IPS-NIHi7 (cell line): ENCODE measurements around the gene MCUB.
"Not testable (repeated sequence)": the region's sequence is repeated elsewhere in the genome, so short reads cannot be mapped to it uniquely, and the experiment has no call there.

Experiments used
- DNase-seq: peaks from one replicate; pipeline ENCODE4 v3.0.0; 2012; ENCODE audit warnings: mixed read lengths; ENCODE audit errors: extremely low spot score

Gene MCUB

DNA sequence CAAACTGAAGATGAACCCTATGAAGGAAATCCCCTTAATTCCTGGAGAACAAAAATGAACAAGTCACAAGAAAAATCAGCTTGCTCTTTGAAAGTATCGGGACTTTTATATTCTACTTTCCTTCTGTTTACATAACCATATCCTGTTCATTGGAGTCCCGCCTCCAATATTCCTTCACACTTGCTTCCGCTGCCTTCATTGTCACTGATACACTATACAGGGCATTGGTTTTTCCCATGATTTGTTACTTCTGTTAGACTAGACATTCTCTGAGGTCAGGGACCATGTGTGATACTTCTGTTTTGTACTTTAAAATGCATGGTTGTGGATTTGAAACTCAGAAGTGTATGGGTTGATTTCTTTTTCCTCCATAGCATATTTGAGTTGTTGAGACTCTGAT is 18.8 kb downstream of the MCUB start:
- no peak for DNase-seq

DNA sequence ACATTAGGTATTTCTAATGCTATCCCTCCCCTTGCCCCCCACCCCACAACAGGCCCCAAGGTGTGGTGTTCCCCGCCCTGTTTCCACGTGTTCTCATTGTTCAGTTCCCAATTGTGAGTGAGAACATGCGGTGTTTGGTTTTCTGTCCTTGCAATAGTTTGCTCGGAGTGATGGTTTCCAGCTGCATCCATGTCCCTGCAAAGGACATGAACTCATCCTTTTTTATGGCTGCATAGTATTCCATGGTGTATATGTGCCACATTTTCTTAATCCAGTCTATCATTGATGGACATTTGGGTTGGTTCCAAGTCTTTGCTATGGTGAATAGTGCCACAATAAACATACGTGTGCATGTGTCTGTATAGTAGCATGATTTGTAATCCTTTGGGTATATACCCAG is 20.0 kb downstream of the MCUB start:
- DNase-seq: not testable (repeated sequence)

DNA sequence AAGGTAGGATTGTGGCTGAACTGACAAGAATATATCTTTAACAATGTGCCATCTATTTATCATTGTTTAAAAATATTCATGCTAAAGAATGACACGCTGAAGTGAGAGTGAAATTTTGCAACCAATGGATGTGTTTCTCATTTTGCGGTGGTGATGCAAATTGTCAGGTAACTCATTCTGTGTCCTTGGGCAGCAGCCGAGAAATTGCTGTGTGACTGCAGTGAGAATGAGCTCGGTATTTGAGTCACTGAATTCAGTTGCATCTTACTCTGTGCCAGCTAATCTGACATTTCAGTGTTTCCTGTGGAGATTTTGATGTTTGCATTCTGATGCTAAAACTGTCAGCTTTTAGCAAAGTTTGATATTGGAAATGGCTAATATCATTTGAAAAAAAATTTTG is 28.1 kb downstream of the MCUB start:
- DNase-seq: no peak

DNA sequence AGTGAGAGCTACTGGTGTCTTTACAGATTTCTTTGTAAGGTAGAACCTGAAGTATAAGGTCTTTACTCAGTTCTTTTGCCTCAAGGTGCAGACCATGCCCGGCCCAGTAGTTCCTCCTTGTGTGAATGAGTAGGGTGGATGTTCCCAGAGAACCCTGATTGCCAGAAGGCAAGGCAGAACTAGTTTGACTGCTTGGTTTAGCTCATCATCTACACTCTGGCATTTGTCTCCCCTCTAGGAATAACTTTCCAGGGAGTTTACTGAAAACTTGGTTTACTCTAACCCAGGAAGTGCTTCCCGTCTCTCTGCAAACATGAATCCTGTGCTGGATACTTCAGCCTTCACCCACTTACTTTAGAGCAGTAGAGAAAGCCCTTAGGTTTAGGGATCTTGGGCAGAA is 29.1 kb downstream of the MCUB start:
- peak; percentile 20 for DNase-seq

DNA sequence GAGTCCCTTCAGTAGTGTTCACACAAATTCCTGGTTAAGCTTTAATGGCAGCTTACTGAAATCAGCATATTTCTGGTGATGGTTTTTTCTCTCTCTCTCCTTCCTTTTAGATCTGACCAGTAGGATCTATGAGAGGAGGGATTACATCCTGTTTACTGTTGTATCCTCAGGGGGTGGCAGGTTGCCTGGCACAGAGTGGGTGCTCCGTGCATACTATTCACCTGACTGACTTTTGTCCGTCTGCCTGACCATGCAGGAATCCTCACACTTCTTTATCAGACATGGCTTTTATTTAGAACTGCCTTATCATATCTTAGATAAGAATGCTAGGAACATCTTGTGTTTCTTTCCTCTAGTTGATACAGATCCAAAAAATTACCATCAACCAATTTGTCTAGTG is 29.6 kb downstream of the MCUB start:
- no peak for DNase-seq

DNA sequence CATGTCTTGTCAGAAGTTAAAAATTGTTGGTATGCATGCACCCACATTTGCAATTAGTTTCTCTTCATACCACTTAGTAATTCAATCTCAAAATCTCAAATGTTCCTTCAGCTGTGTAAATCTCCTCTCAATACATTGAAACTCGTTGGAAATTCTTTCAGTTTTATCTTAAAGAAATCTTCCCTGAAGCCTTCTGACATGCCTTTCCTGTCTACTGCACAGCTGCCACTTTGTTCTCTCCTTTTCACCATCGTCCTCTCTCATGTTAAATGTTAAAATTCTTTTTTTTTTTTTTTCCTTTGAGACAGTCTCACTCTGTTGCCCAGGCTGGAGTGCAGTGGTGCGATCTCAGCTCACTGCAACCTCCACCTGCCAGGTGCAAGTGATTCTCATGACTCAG is 30.9 kb downstream of the MCUB start:
- no peak for DNase-seq

DNA sequence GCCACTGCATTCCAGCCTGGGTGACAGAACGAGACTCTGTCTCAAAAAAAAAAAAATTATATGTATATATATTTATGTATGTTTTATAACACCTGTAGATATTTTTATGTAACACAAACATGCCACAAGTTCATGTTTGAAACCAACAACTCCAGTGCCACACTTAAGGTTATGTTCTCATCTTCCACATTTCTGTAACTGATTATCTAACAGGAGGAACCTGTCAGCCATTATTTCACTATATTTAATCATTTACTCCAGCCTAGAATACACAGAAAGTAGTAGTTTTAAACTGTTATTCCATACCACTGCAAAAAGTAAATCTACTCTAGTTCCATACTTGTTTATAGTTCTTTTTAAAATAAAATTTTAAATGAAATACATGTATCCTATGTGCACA is 32.3 kb downstream of the MCUB start:
- no peak for DNase-seq

DNA sequence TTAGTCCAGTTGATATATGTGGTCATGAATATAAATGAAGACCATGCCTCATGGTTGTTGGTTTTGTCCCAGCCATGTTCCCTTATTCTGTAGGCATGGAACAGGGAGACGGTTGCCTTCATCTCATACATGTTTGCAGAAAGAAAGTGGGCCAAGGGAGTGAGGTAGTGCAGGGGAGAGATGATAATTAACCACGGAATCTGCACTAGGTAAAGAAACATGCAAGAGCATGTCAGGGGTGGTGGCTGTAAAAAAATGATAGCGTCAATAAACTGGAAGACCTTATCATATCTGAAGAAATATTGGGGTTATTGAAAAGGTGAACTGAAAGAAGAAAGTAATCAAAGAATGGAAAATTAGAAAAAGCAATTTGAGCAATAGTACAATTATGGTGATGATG is 35.1 kb downstream of the MCUB start:
- not testable (repeated sequence) for DNase-seq

DNA sequence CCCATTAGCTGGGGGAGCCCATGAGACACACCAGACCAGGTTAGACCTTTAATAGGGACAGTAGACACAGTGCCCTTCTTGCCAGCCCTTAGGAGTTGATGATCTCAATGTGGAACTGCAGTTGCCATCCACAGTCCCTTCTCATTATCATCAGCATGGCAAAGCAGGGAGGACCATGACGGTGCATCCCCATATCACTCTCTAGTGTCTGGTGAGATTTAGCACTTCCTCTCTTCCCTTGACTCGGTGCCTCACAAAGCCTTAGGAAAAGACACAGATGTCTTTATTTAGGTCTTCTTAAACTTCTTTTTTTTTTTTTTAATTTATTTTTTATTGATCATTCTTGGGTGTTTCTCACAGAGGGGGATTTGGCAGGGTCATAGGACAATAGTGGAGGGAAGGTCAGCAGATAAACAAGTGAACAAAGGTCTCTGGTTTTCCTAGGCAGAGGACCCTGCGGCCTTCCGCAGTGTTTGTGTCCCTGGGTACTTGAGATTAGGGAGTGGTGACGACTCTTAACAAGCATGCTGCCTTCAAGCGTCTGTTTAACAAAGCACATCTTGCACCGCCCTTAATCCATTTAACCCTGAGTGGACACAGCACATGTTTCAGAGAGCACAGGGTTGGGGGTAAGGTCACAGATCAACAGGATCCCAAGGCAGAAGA is 36.5 kb downstream of the MCUB start:
- not testable (repeated sequence) for DNase-seq

DNA sequence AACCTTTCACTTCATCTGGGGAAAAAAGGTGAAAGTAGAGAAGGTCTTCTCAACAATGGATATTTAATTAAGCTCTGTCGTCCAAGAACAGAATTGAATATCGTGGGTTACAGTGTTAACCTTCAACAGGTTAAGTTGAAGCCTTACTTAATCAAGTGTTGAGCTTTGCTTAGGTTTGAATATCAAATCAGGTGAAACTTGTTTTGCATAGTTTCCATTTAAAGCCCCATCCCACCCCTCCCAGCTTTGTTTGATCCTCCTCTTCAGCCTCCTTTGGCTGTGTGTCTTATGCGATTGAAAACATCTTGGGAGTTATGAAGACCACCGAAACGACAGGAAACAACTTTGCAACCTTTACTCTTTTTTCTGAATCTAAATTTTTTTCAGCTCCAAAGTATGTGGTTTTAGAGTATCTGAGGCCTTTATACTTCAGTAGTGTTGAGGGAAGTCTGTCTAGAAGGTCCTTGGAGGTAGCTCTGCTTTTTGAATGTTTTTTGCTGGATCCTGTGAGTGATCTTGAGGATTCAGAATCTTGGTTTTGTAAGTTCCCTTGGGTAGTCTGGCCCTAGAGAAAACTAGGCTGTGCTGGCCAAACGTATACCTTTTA is 39.1 kb downstream of the MCUB start:
- DNase-seq: no peak

DNA sequence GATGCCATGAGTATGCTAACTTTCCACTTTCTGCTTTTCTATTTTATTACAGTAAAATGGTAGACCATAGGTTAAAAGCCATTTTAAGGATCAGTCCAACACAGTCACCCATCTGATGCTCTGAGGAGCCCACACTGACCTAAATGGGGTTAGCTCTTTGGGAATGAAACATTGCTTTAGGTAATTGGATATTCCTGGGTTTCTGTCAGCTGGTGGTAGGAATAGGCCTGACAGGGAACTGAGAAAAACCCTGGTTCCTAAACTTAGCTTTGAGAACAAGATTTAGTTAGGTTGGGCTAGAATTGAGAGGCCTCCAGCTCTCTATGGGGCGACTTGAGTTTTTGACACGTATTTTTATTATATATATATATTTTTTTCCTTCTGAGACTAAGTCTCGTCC is 40.4 kb downstream of the MCUB start:
- no peak for DNase-seq

DNA sequence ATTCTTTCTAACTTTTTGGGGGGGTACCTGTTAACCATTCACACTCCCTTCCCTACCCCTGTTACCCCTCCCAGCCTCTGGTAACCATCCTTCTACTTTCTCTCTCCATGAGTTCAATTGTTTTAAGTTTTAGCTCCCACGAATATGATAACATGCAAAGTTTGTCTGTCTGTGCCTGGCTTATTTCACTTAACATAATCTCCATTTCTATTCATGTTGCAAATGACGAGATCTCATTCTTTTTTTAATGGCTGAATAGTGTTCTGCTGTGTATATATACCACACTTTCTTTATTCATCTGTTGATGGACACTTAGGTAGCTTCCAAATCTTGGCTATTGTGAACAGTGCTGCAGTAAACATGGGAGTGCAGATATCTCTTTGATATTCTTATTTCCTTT is 41.3 kb downstream of the MCUB start:
- DNase-seq: no peak

DNA sequence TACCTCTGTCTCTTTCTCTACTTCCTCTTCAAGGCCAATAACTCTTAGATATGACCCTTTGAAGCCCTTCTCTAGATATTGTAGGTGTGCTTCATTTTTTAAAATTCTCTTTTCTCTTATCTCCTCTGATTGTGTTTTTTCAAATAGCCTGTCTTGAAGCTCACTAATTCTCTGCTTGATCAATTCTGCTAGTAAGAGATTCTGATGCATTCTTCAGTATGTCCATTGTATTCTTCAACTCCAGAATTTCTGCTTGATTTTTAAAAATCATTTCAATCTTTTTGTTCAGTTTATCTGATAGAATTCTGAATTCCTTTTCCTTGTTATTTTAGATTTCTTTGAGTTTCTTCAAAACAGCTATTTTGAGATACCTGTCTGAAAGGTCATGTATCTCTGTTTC is 47.9 kb downstream of the MCUB start:
- DNase-seq: no peak

DNA sequence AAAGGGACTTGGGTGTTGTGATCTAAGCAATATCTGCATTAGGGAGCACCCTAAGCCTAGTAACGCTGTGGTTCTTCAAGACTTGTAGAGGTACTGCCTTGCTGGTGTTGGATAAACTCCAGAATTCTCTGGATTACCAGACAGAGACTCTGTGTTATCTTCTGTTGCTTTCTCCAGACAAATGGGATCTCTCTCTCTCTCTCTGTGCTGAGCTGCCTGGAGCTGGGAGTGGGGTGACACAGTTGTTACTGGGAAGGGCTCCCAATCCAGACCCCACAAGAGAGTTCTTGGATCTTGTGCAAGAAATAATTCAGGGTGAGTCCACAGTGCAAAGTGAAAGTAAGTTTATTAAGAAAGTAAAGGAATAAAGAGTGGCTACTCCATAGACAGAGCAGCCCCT is 48.8 kb downstream of the MCUB start:
- no peak for DNase-seq

DNA sequence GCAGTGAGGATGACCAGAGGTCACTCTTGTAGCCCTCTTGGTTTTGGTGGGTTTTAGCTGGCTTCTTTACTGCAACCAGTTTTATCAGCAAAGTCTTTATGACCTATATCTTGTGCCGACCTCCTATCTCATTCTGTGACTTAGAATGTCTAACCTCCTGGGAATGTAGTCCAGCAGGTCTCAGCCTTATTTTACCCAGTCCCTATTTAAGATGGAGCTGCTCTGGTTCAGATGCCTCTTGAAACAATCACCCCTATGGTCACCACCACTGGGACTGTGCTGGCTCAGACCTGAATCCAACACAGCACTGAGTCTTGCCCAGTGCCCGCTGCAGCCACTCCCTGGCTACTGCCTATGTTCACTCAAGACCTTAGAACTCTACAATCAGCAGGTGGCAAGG is 49.4 kb downstream of the MCUB start:
- DNase-seq: no peak

DNA sequence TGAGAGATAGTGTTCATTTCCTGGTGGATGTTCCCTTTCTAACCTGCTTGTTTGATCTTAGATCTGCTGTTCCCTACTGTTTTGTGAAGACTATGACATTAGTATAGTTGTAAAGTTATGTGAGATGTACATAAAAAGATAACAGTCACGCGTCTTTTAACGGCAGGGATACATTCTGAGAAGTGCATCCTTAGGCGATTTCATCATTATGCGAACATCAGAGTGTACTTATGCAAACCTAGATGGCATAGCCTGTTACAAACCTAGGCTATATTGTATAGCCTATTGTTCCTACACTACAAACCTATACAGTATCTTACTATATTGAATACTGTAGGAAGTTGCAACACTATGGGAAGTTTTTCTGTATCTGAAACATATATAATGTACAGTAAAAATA is 50.4 kb downstream of the MCUB start:
- no peak for DNase-seq

DNA sequence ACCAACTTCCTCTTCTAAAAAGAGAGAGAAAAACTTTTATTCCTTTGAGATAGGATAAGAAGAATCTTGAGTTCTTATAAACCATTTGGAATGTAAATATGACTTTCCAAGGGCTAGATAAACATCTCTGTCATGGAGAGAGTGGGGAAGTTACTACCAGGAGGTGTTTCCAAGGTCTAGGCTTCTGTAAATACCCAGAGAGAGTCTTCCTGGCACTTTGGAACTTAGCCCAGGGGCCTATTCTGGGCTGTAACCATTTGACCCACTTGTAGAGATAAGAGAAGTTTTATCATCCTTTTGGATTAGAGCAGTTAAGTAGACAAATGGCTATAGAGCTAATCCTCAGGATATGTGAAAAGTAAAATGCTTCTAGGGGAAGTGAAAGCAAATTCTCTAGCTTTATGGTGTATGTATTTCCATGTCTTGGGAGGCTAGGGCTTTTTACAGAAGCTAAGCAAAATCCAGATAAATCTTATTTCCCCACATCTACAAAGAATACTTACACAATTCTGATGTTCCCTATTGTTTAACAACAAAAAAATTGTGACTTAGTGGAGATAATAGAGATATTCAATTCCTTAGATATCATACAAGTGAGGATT is 51.1 kb downstream of the MCUB start:
- no peak for DNase-seq

DNA sequence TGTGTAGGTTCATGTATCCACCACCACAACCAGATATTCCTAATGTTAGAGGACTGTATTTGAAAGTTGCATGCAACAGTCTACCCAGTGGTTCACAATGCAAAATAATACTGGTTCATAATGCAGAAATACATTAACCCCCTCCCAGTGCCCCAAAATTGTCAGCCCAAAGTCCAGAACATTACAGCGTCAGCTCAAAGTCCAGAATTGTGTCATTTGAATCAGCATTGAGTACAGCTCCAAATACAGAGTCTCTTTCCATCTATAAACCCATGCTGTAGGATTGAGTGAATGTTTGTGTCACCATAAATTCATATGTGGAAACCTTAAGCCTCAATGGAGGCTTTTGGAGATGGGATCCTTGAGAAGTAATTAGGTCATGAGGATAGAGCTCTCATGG is 54.0 kb downstream of the MCUB start:
- no peak for DNase-seq

DNA sequence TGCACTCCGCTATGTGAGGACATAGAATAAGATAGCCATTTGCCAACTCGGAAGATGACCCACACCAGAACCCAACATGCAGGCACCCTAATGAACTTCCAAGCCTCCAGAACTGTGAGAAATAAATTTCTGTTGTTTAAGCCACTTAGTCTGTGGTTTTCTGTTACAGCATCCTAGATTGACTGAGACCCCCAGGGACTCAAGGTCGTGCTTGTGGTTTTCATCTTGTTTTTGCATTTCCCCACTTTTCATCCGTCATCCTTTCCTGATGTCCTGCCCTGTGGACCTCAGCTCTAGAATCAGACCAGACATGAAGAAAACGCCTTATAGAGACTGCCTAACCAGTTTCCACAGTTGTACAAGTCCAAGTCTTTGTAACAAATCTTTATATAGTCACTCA is 54.4 kb downstream of the MCUB start:
- DNase-seq: no peak

DNA sequence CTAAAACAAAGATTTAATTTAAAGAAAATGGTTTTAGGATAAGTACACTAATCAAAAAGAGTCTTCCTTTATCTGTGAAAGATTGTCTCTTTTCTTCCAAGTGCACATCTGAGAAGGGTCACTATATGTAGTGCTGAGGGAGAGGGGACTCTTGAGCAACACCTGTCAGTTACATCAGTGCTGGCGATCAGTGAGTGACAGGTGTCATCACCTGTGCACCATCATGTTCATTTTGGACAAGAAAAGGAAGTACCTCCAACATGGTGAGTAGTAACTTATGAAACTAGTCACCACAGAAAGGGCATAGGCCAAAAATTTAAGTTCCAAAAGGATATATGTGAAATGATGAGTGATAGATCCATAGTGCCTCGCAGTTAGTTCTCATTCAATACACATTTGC is 55.7 kb downstream of the MCUB start:
- DNase-seq: no peak

DNA sequence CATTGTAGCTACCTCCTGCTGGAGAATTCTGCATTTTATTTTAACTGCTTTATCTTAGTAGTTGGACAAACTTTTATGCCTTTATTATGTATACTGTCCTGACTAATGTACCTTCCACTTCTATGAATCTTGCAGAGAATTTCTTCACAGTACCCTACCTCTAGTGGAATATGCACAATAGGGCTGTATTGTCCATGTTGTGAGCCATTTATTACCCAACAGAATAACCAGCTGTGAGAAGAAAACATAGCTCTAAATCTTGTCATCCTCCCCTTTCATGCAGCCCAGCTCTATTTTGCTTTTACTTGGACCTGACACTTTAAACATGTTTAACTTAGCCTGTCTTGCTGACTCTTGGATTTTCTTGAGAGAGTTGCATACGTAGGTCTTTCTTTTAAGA is 56.2 kb downstream of the MCUB start:
- no peak for DNase-seq

DNA sequence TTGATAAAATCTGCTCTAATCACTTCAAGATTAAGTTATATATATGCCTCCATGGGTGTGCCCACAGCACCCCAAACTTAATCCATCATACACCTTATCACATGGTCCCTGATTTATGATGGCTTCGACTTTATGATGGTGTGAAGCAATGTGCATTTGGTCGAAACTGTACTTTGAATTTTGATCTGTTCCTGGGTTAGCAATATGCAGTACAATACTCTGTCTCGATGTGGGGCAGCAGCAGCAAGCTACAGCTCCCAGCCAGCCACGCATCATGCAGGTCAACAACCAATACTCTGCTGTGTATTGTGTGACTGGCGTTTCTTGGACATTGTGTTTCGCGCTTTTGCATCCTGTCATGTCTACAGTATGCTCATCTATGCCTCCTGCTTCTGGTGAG is 62.6 kb downstream of the MCUB start:
- DNase-seq: no peak

DNA sequence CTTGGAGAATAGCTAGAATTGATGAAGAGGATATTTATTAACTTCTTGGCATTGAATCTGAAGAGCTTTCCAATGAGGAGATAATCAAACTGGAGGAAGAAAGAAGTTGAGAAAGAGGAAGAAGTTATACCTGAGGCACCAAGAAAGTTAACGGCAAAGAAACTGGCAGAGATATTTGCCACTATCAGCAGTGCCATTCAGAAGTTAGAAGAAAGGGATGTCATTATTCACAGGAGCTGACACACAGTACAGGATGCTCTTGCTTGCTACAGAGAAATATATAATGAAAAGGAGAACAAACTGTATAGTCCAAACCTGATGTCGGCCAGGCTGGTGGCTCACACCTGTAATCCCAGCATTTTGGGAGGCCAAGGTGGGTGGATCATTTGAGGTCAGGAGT is 64.5 kb downstream of the MCUB start:
- DNase-seq: no peak

DNA sequence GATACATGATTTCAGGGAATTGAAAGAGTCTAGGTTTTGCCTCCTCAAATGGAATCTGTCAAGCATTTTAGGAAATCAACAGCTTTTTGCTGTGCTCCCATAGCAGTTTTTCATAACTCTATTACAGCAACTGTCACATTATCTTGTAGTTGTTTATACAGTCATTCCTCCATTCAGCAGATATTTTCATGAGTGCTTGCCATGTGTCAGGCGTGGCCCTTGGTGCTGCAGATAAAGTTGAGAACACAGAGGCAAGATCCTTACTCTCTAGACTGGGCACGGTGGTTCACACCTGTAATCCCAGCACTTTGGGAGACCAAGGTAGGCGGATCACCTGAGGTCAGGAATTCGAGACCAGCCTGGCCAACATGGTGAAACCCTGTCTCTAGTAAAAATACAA is 67.3 kb downstream of the MCUB start:
- DNase-seq: no peak
